K562 (cell line): Measurements from ENCODE around the gene RGS7. TPM values are rescaled to one million over a fixed set of nuclear protein-coding genes. Genes with fewer than 3 reads are reported as not detected.
"Not testable (repeated sequence)": the region's sequence is repeated elsewhere in the genome, so short reads cannot be mapped to it uniquely, and the experiment has no call there.

ENCODE experiments used
- ATAC-seq: fragments of 200-7000 bp; cut with Tn5 transposase; 3 replicates; pipeline ENCODE4 v1.9.1; 2020; ENCODE audit warnings: moderate library complexity
- BruUV-seq: library from RNA; stranded (reverse); fragments of 400-500 nt; replicated peaks from 2 replicates; lab custom pipeline; 2021; lab: Mats Ljungman, UMichigan
- CTCF ChIA-PET: fragments of 300-600 bp; formaldehyde crosslinking; extraction: SDS; loops from one replicate; lab custom pipeline; 2021; ENCODE audit warnings: low intra/inter-chr PET ratio; lab: Yijun Ruan, JAX
- POLR2A ChIA-PET: fragments of 300-600, 350-650 bp; sonication (Branson Sonifier 250); formaldehyde crosslinking; extraction: SDS; loops from one replicate; lab custom pipeline; 2021; ENCODE audit warnings: antibody characterized with exemption, inconsistent platforms; lab: Yijun Ruan, JAX
- DNase-seq, 4 experiments: peaks; one replicate each; pipeline versions ENCODE4 v3.0.0 to v3.0.0-alpha.2; 2011 to 2018; ENCODE audit warnings: low spot score in 3 of 4, mixed read lengths in 3 of 4; ENCODE audit errors: extremely low read depth in 1 of 4
- FAIRE-seq: peaks from 2 replicates; lab custom pipeline; 2011; peaks lifted over from hg19 to GRCh38; lab: Jason Lieb, UNC
- H2AFZ ChIP-seq: 2 replicates; pipeline ENCODE4 v1.6.0; 2011; ENCODE audit warnings: low read depth, low read length, control low read depth, inconsistent platforms
- H3K27ac ChIP-seq: fragments of 200-600 bp; 3 replicates; pipeline ENCODE4 v1.8.0; 2011; ENCODE audit warnings: low read depth, mild to moderate bottlenecking, control low read depth, inconsistent platforms, low read length, moderate library complexity, mixed read lengths; ENCODE audit errors: extremely low read depth
- H3K27me3 ChIP-seq, 2 experiments: fragments of 300-600 bp in 1 of 2; 2 replicates in 1 of 2; 3 replicates in 1 of 2; pipeline versions ENCODE4 v1.6.0 to v1.8.0; 2011; ENCODE audit warnings: inconsistent platforms in 2 of 2, low read length in 2 of 2, mild to moderate bottlenecking in 1 of 2, mixed read lengths in 1 of 2, moderate library complexity in 1 of 2; ENCODE audit not compliant: control insufficient read depth in 2 of 2, insufficient read depth in 2 of 2
- H3K36me3 ChIP-seq: fragments of 300-600 bp; 3 replicates; pipeline ENCODE4 v1.8.0; 2011; ENCODE audit warnings: mild to moderate bottlenecking, low read length, inconsistent platforms; ENCODE audit not compliant: control insufficient read depth, insufficient read depth
- H3K4me1 ChIP-seq, 2 experiments: fragments of 200-600 bp in 1 of 2; replicated peaks in 1 of 2; 2 replicates in 1 of 2; 3 replicates in 1 of 2; pipeline versions ENCODE4 v1.5.1 to v1.8.0; 2011; ENCODE audit warnings: inconsistent platforms in 2 of 2, low read length in 2 of 2, mild to moderate bottlenecking in 1 of 2, mixed read lengths in 1 of 2, moderate library complexity in 1 of 2; ENCODE audit not compliant: control insufficient read depth in 2 of 2, insufficient read depth in 2 of 2
- H3K4me2 ChIP-seq: 2 replicates; pipeline ENCODE4 v1.6.1; 2011; ENCODE audit warnings: low read length, control low read depth, inconsistent platforms, mixed read lengths; ENCODE audit not compliant: insufficient read depth
- H3K4me3 ChIP-seq: fragments of 200-600 bp; sonication (generic), shearing (Covaris generic); 2 replicates; pipeline ENCODE4 v1.5.1; 2016; ENCODE audit warnings: control low read depth, inconsistent platforms
- H3K79me2 ChIP-seq: fragments of 200-600 bp; 3 replicates; pipeline ENCODE4 v1.8.0; 2011; ENCODE audit warnings: low read length, inconsistent platforms; ENCODE audit not compliant: control insufficient read depth, insufficient read depth
- H3K9ac ChIP-seq, 2 experiments: 2 replicates each; pipeline versions ENCODE4 v1.6.0 to v1.6.1; 2011; ENCODE audit warnings: low read depth in 2 of 2, low read length in 2 of 2, control low read depth in 1 of 2, inconsistent platforms in 1 of 2, mild to moderate bottlenecking in 1 of 2, mixed read lengths in 1 of 2; ENCODE audit not compliant: insufficient read depth in 1 of 2
- H3K9me1 ChIP-seq: one replicate; pipeline ENCODE4 v1.6.0; 2011; ENCODE audit warnings: inconsistent platforms, mild to moderate bottlenecking, low read length, moderate library complexity; ENCODE audit not compliant: control insufficient read depth, insufficient read depth
- H3K9me3 ChIP-seq: replicated peaks from 2 replicates; pipeline ENCODE4 v1.5.1; 2011; ENCODE audit warnings: low read depth, low read length, inconsistent platforms; ENCODE audit not compliant: control insufficient read depth, insufficient read depth
- H4K20me1 ChIP-seq: replicated peaks from 2 replicates; pipeline ENCODE4 v1.6.1; 2011; ENCODE audit warnings: low read length, inconsistent platforms, mixed read lengths; ENCODE audit not compliant: control insufficient read depth, insufficient read depth
- ARID1B ChIP-seq: fragments of 450-650 bp; IDR thresholded peaks from 2 replicates; pipeline ENCODE4 v1.6.1; 2016; ENCODE audit warnings: antibody characterized with exemption, mild to moderate bottlenecking, inconsistent platforms
- CBX2 ChIP-seq: fragments of 200-600 bp; sonication (generic); IDR thresholded peaks from one replicate; pipeline ENCODE4 v1.6.1; 2012; ENCODE audit warnings: mild to moderate bottlenecking, low read length, inconsistent platforms; ENCODE audit not compliant: insufficient read depth, poor library complexity, severe bottlenecking
- DDX20 ChIP-seq: fragments of 450-650 bp; IDR thresholded peaks from 2 replicates; pipeline ENCODE4 v1.6.1; 2016; ENCODE audit warnings: missing genetic modification characterization, low read depth, mild to moderate bottlenecking, missing compliant biosample characterization, moderate library complexity
- GTF2F1 ChIP-seq: IDR thresholded peaks from 2 replicates; pipeline ENCODE4 v1.6.1; 2011; ENCODE audit warnings: low read depth, low read length, improper control_type of control experiment
- HMG20B ChIP-seq: fragments of 250-450 bp; sonication (Bioruptor Pico); IDR thresholded peaks from 2 replicates; pipeline ENCODE4 v1.5.0; 2021; ENCODE audit warnings: mild to moderate bottlenecking
- MAFG ChIP-seq: fragments of 450-650 bp; conservative IDR thresholded peaks from 2 replicates; pipeline ENCODE4 v1.6.1; 2016; ENCODE audit warnings: missing genetic modification characterization, missing compliant biosample characterization
- NR2C1 ChIP-seq, 2 experiments: fragments of 450-650 bp; IDR thresholded peaks; 2 replicates each; pipeline ENCODE4 v1.6.1; 2017; ENCODE audit warnings: mild to moderate bottlenecking in 2 of 2, antibody characterized with exemption in 1 of 2, inconsistent platforms in 1 of 2, missing compliant biosample characterization in 1 of 2, missing genetic modification characterization in 1 of 2
- NUFIP1 ChIP-seq: fragments of 450-650 bp; IDR thresholded peaks from 2 replicates; pipeline ENCODE4 v1.6.1; 2018; ENCODE audit not compliant: partially characterized antibody
- PCBP2 ChIP-seq: fragments of 200-400 bp; formaldehyde crosslinking; IDR thresholded peaks from 2 replicates; pipeline ENCODE4 v1.6.1; 2018; ENCODE audit warnings: low read length, low read depth, mild to moderate bottlenecking, moderate library complexity; ENCODE audit not compliant: poor library complexity, severe bottlenecking
- POLR3G ChIP-seq: IDR thresholded peaks from 2 replicates; pipeline ENCODE4 v1.6.1; 2011; ENCODE audit not compliant: insufficient read length, insufficient replicate concordance; ENCODE audit errors: extremely low read depth
- RB1 ChIP-seq: fragments of 450-650 bp; IDR thresholded peaks from 2 replicates; pipeline ENCODE4 v1.6.1; 2017; ENCODE audit warnings: low read depth, mild to moderate bottlenecking
- RBM22 ChIP-seq: fragments of 200-400 bp; formaldehyde crosslinking; IDR thresholded peaks from 2 replicates; pipeline ENCODE4 v1.6.1; 2018; ENCODE audit warnings: low read length, low read depth; ENCODE audit not compliant: poor library complexity, severe bottlenecking
- ZKSCAN3 ChIP-seq: fragments of 250-450 bp; sonication (Bioruptor Pico); IDR thresholded peaks from 2 replicates; pipeline ENCODE4 v1.4.0; 2020
- ZNF239 ChIP-seq: fragments of 250-450 bp; sonication (Bioruptor Pico); IDR thresholded peaks from 2 replicates; pipeline ENCODE4 v1.4.0; 2020; ENCODE audit warnings: mild to moderate bottlenecking
- ZNF282 ChIP-seq: sonication (generic); formaldehyde crosslinking; IDR thresholded peaks from 2 replicates; pipeline ENCODE4 v1.8.1; 2023; ENCODE audit warnings: missing genetic modification reagents
- ZNF445 ChIP-seq: fragments of 250-450 bp; sonication (Bioruptor Pico); IDR thresholded peaks from 2 replicates; pipeline ENCODE4 v1.4.0; 2020; ENCODE audit warnings: low read depth, mild to moderate bottlenecking, moderate library complexity
- ZNF785 ChIP-seq: fragments of 250-450 bp; sonication (Bioruptor Pico); IDR thresholded peaks from 2 replicates; pipeline ENCODE4 v1.4.0; 2020; ENCODE audit warnings: mild to moderate bottlenecking
- WGBS: fragments of 100-300 bp; shearing (Covaris generic); methylation state at CpG from one replicate; pipeline ENCODE4 v1.1.6; 2016; ENCODE audit warnings: low coverage, mixed read lengths; ENCODE audit not compliant: insufficient coverage; ENCODE audit errors: missing lambda C conversion rate; 5-methylcytosine and 5-hydroxymethylcytosine counted together
- in situ Hi-C: fragments of 300-500 bp; cut with MboI; formaldehyde crosslinking; loops from 4 replicates; pipeline ENCODE4 v1.15.0; 2018; ENCODE audit warnings: inconsistent platforms, mixed read lengths
- intact Hi-C: fragments of 100-400 bp; cut with micrococcal nuclease; formaldehyde crosslinking; loops from 2 replicates; pipeline ENCODE4 v1.14.2; 2022
- polyA plus RNA-seq, 8 experiments: library from polyadenylated mRNA; depleted of rRNA in 4 of 8; stranded (reverse) in 5 of 8; unstranded in 3 of 8; fragments of >200 nt; fragmentation: Nextera tagmentation in 2 of 8; fragmentation: Illumina TruSeq in 1 of 8; extraction: Ambion mirVana in 2 of 8; extraction: Trizol in 1 of 8; gene quantifications; 2 replicates each; pipeline versions ENCODE4 v1.2.1 to v1.2.3, GENCODE V29; 2011 to 2014; ENCODE audit warnings: inconsistent platforms in 1 of 8, missing spikeins in 1 of 8
- total RNA-seq, 7 experiments: library from RNA; depleted of rRNA in 6 of 7; stranded (reverse); fragments of >200 nt in 6 of 7; fragmentation: Illumina TruSeq in 2 of 7; extraction: Trizol in 2 of 7; gene quantifications; 2 replicates each; pipeline versions ENCODE4 v1.2.1 to v1.2.3, GENCODE V29; 2011 to 2021; ENCODE audit warnings: low replicate concordance in 1 of 7

The RGS7 gene
- total and polyA plus RNA-seq, 9 of the 15 experiments (the other 6 are each of a cell fraction or from before 2014, with no cell fraction given): not detected

GRCh38 chr1:240784776-240785175 is 572.2 kb downstream of the RGS7 start (continued):
- no peak for TF ChIP-seq GTF2F1
- no peak for TF ChIP-seq MAFG (tag)
- TF ChIP-seq ZNF282 (CRISPR knock-in tag): no peak
- TF ChIP-seq, all 486 proteins: peak for 0

GRCh38 chr1:240783728-240784137 is 573.3 kb downstream of the RGS7 start:
- POLR2A ChIA-PET: interaction anchor here (0.6 kb wide), 1 partner anchor 136 kb away, joined by 3 read pairs; no protein-coding TSS in a partner anchor
- H3K79me2 ChIP-seq, H3K9ac ChIP-seq, intact Hi-C loops, H3K4me3 ChIP-seq, DNase-seq, BruUV-seq, H3K4me2 ChIP-seq, H3K9me3 ChIP-seq, ATAC-seq, FAIRE-seq, H3K36me3 ChIP-seq, H4K20me1 ChIP-seq, H2AFZ ChIP-seq, H3K4me1 ChIP-seq, in situ Hi-C loops, H3K27ac ChIP-seq, H3K27me3 ChIP-seq, H3K9me1 ChIP-seq: not testable (repeated sequence)
- CTCF ChIA-PET: interaction anchor here (0.7 kb wide), 1 partner anchor 185 kb away, joined by 5 read pairs; no protein-coding TSS in a partner anchor
- 0% methylated on average over 3 of the region's 7 CpGs for WGBS

GRCh38 chr1:240776237-240776636 is 580.8 kb downstream of the RGS7 start:
- H3K4me2 ChIP-seq: no peak overlapping the region
- no TSS peak for BruUV-seq
- FAIRE-seq: no peak
- no peak for TF ChIP-seq DDX20 (tag)
- no peak for TF ChIP-seq MAFG (tag)
- no peak for TF ChIP-seq ZNF445 (CRISPR knock-in tag)
- no peak for TF ChIP-seq ZNF785 (CRISPR knock-in tag)
- no peak for TF ChIP-seq ZNF239
- no peak for TF ChIP-seq POLR3G
- TF ChIP-seq HMG20B (CRISPR knock-in tag): no peak
- TF ChIP-seq NR2C1 (IDR thresholded peaks at IDR 0.05): no peak
- no peak for TF ChIP-seq NR2C1 (tag; IDR thresholded peaks at IDR 0.05)
- TF ChIP-seq NUFIP1: no peak
- no peak for TF ChIP-seq PCBP2
- no peak for TF ChIP-seq ARID1B
- TF ChIP-seq CBX2: no peak
- TF ChIP-seq ZKSCAN3 (CRISPR knock-in tag): no peak
- TF ChIP-seq RB1: no peak
- TF ChIP-seq RBM22: no peak

More at GRCh38 chr1:240776237-240776636, 580.8 kb downstream of the RGS7 start:
- Histone ChIP-seq H3K9ac (no peak overlapping the region), H3K4me1 (no peaks in the 10 kb centered on the region), H4K20me1 (no peaks in the 10 kb centered on the region), H3K27me3 (no peaks in the 10 kb centered on the region), H3K27ac (no peak overlapping the region), H3K9me3 (no peaks in the 10 kb centered on the region; the same call in 1 of the 2 replicates), H3K79me2 (no peaks in the 10 kb centered on the region), H3K36me3 (no peaks in the 10 kb centered on the region), H3K9me1 (no peaks in the 10 kb centered on the region), H3K4me3 (no peak overlapping the region), H2AFZ (no peak overlapping the region)
- ChIA-PET POLR2A (no interaction called here), CTCF (no interaction called here)
- in situ Hi-C loops: no loop called here
- ATAC-seq: no peak
- 0% methylated on average over 2 of the region's 2 CpGs for WGBS
- no peak for DNase-seq
- intact Hi-C loops: no loop called here
